ENCODE data around the gene ETV6. TPM values are rescaled to one million over a fixed set of nuclear protein-coding genes. Genes with fewer than 3 reads are reported as not detected.

ETV6 gene
- total RNA-seq, 1 donor from 2014 or later: 14.7 TPM

DNA sequence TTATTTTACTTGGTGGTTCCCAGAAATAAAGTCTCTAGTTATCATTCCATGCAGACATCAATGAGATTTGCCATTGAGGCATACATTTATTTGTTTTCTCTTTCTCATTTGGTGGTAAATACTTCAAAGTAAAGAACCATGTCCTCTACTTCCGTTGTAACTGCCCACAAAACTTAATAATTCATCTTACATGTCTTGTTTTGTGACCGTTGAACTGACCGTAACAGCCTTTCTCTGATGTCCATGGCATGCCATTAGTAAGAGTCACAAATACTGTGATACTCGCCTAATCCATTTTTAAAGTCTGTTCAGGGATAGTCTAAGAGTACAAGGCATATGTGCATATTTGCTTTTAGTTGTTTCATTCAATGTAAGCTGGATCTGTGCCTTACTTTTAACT is 145.3 kb downstream of the ETV6 start:
- intact Hi-C loops (cut with DNase I): no loop called here
- DNase-seq (ENCODE audit: extremely low spot score in 2 of 2): no peak
- no peak overlapping the region for H3K4me3 ChIP-seq
- no peaks in the 10 kb centered on the region for H3K27me3 ChIP-seq
- peaks cover 16% of the 10 kb centered on the region for H3K4me1 ChIP-seq
- H3K9me3 ChIP-seq: no peaks in the 10 kb centered on the region
- peak overlapping the region; percentile 35 for H3K27ac ChIP-seq
- H3K36me3 ChIP-seq: no peaks in the 10 kb centered on the region
- TF ChIP-seq POLR2AphosphoS5 (IDR thresholded peaks at IDR 0.05; ENCODE audit: insufficient read depth in 1 of 2, low read depth in 1 of 2): no peak
- TF ChIP-seq, protein P1, sequence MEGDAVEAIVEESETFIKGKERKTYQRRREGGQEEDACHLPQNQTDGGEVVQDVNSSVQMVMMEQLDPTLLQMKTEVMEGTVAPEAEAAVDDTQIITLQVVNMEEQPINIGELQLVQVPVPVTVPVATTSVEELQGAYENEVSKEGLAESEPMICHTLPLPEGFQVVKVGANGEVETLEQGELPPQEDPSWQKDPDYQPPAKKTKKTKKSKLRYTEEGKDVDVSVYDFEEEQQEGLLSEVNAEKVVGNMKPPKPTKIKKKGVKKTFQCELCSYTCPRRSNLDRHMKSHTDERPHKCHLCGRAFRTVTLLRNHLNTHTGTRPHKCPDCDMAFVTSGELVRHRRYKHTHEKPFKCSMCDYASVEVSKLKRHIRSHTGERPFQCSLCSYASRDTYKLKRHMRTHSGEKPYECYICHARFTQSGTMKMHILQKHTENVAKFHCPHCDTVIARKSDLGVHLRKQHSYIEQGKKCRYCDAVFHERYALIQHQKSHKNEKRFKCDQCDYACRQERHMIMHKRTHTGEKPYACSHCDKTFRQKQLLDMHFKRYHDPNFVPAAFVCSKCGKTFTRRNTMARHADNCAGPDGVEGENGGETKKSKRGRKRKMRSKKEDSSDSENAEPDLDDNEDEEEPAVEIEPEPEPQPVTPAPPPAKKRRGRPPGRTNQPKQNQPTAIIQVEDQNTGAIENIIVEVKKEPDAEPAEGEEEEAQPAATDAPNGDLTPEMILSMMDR (IDR thresholded peaks at IDR 0.05): no peak
- TF ChIP-seq POLR2A (IDR thresholded peaks at IDR 0.05): no peak

DNA sequence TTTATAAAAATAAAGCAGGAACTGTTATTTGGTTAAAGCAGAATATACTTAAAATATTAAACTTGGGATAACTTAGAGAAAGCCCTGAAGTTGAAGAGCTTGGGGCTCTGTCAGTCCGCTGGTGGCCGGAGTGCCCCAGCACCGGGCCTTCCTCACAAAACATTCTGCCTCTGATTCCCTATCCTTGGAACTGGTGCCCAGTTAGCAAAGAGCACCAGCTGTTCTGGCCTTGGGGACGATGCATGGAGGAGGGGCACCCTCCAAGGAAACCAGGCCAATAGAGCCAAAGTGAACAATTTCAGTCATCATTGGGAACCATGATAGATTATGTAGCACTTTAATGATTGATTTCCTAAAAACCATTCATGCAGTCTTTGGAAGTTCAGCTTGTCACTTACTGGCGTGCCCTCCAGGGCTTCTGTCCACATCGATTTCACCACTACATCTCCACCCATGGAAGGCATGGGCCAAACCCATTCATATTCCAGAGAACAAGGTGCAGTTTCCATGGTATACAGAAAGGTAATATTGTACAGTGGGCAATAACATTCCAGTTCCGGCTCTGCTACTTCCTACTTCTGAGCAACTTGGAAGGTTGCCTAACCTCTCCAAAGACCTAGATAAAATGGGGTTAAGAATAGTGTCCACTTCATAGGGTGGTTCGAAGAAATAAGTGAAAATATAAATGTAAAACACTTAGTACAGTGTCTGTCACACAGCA is 145.9 kb downstream of the ETV6 start:
- no peak overlapping the region for H3K27ac ChIP-seq
- H3K4me1 ChIP-seq: peaks cover 16% of the 10 kb centered on the region
- no peaks in the 10 kb centered on the region for H3K27me3 ChIP-seq
- no peaks in the 10 kb centered on the region for H3K9me3 ChIP-seq
- TF ChIP-seq POLR2AphosphoS5 (IDR thresholded peaks at IDR 0.05; ENCODE audit: insufficient read depth in 1 of 2, low read depth in 1 of 2) (no peak), POLR2A (IDR thresholded peaks at IDR 0.05) (no peak)
- TF ChIP-seq, protein P1 (IDR thresholded peaks at IDR 0.05): no peak
- no peak overlapping the region for H3K4me3 ChIP-seq
- intact Hi-C loops (cut with DNase I): no loop called here
- no peak for DNase-seq (ENCODE audit: extremely low spot score in 2 of 2)
- no peaks in the 10 kb centered on the region for H3K36me3 ChIP-seq

DNA sequence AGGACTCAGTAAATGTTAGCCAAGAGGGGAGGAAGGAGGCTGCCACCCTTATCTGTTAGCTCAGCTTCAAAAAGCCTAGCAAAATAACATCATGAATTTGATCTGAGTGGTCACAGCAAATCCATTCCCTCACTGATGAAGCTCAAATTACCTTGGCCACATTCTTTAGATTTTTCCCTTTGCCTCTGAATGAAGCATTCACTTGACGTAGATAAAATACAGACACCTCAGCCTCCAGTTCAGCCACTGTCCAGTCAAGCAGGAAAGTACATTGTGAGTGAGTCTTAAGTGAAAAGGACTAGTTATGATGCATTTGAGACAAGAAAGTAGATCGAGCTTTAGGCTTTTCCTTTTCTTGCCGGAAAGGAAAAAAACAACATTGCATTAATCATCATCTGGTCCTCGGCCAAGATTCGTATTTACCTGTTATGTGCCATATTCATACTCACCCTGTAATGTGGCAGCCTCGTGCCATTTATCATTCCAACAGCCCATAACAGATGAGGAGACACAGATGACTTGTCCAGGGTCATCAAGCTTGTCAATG is 146.5 kb downstream of the ETV6 start:
- intact Hi-C loops (cut with DNase I): no loop called here
- peaks cover 16% of the 10 kb centered on the region for H3K4me1 ChIP-seq
- H3K27ac ChIP-seq: no peak overlapping the region
- H3K27me3 ChIP-seq: no peaks in the 10 kb centered on the region
- no peak for DNase-seq (ENCODE audit: extremely low spot score in 2 of 2)
- TF ChIP-seq, protein P1 (IDR thresholded peaks at IDR 0.05): no peak
- TF ChIP-seq POLR2AphosphoS5 (IDR thresholded peaks at IDR 0.05; ENCODE audit: insufficient read depth in 1 of 2, low read depth in 1 of 2) (no peak), POLR2A (IDR thresholded peaks at IDR 0.05) (no peak)
- H3K4me3 ChIP-seq: no peak overlapping the region
- no peaks in the 10 kb centered on the region for H3K9me3 ChIP-seq
- no peaks in the 10 kb centered on the region for H3K36me3 ChIP-seq

DNA sequence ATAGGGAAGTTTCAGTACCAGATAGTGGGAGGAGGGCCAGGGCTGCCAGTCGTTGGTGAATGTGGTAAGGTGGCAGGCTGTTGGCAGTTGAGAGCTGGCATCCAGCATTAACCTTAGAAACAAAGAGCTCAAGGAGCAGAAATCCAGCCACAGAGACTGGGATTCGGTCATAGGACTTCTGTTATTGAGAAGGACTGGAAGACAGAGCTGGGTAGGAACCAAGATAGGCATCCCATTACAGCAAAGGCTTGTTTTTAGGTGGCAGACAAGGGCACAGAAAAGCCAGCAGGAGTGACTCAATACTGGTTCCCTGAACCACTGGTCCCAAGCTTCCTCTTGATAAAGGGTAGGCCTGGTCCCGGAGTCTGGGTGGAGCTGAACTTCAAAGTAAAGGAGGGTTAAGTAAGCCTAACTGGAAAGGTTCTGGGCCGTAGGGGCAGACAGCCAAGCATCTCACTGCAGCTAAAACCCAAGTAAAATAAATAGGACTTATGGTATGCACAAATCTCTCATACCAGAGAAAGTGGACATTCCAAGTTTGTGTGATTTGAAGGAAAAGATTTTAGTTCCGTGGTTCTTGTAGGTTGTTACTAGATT is 147.9 kb downstream of the ETV6 start:
- no peak for DNase-seq (ENCODE audit: extremely low spot score in 2 of 2)
- TF ChIP-seq POLR2AphosphoS5 (IDR thresholded peaks at IDR 0.05; ENCODE audit: insufficient read depth in 1 of 2, low read depth in 1 of 2) (no peak), POLR2A (IDR thresholded peaks at IDR 0.05) (no peak)
- TF ChIP-seq, protein P1 (IDR thresholded peaks at IDR 0.05): no peak
- H3K27me3 ChIP-seq: no peaks in the 10 kb centered on the region
- H3K4me3 ChIP-seq: no peak overlapping the region
- peaks cover 23% of the 10 kb centered on the region for H3K4me1 ChIP-seq
- no peak overlapping the region for H3K27ac ChIP-seq
- intact Hi-C loops (cut with DNase I): no loop called here
- H3K36me3 ChIP-seq: no peaks in the 10 kb centered on the region
- no peaks in the 10 kb centered on the region for H3K9me3 ChIP-seq

Data from vagina (tissue), 2 donors.